Limb (tissue), 2 donors: ENCODE measurements around the gene STK32A.
"Not testable (repeated sequence)": the region's sequence is repeated elsewhere in the genome, so short reads cannot be mapped to it uniquely, and the experiment has no call there.

Source experiments
- DNase-seq, 2 donors: peaks; one replicate each; pipeline ENCODE4 v3.0.0-alpha.2; 2016; ENCODE audit errors: extremely low spot score in 2 of 2

Gene STK32A

GRCh38 chr5:147341345-147341744, 106.5 kb downstream of the STK32A start:
- no peak for DNase-seq

- DNase-seq = no peak
These were observed 110.0 kb downstream of the STK32A start for GRCh38 chr5:147344861-147345260.

DNA sequence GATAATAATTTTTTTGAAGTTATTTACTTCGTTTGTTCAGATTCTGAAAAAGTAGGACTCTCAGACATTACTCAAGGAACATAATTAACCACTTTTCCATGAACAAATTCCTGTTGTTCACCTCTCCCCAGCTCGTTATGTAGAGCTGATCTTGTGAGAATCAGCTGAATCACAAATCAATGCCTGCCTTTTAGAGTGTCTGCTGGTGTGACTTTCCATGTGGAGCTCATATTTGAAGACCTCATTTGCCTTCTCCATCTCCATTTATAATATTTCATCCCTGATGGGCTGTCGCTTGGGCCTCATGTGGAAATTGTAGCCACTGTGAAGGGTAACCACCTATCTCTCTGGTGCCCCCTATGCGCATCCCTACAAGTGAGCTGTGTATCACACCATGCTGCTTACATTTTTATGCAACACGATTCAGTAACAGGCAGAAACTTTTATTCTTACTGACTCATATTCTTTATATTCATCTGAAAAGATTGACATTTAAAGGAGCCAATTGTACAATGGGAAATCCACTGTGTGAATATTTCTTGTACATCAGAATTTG, 111.3 kb downstream of the STK32A start:
- no peak for DNase-seq

DNA sequence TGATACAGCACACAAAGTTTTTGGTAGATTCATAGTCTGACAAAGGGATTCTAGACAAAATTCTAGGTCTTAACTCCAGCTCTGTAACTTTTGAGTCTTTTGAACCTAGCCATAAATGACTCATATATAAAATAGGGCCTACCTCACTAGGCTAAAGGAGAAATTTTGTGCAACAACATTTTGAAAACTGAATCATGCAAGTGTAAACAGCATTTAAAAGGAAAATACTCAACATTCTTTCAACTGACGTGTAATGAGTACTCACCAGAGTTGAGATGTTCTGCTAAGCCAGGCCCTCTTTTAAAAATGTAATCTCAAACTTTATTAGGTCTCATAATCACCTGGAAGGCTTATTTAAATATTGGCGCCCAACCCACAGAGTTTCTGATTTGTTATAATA, 113.2 kb downstream of the STK32A start:
- no peak for DNase-seq

DNA sequence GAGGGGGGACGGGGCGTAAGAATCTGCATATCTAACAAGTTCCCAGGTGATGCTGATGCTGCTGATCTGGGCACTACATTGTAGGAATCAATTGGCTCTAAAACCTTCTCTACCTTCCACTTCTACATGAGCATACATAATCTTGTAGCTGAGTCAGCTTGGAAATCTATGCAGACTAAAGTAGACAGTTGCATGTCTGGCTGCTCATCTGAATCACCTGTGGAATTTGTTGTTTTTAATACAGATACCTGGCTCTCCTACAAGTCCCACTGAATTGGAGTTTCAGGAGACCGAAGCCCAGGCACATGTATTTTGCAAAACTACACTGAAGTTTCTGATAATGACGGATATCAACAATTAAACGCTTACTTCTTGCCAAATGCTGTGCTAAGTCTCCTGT, 113.6 kb downstream of the STK32A start:
- no peak for DNase-seq

DNA sequence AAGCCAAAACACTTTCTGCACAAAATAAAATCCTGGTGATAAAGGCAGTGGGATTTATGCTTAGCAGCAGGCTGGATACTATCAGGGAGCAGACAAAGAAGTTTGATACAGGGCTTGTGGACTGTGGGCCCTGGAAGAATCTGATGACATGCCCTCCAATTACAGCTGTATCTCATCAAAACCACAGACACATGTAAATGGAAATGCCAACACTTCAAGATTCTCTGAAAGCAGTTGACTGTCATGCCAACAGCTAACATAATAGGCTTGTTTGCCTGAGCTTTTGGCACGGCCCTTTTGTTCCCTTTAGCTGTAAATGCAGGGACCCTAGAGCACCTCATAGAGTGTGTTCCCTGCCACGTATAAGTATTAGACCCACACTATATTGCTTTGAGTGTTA, 114.4 kb downstream of the STK32A start:
- no peak for DNase-seq

- no peak for DNase-seq
These were observed 124.3 kb downstream of the STK32A start for GRCh38 chr5:147359101-147359500.

- DNase-seq = no peak
These were observed 124.8 kb downstream of the STK32A start for GRCh38 chr5:147359581-147359980.

DNA sequence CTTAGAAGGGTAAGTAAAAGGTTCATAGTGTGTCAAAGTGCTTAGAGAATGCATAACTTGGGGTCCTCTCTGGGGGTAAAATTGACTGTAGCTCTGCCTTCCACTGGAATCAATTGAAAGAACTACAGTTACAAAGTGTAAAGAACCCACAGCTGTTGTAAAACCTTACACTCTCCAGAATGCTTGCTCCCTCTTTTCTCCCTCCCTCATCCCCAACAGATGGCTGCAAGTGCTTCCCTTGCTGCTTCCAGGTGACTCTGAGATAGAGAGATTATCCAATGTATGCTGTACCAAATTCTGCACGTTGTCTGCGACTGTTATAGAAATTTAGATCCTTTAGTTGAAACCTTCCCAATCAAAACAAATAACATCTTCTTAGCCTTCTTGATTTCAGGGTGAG, 126.0 kb downstream of the STK32A start:
- no peak for DNase-seq

GRCh38 chr5:147361441-147362175, 126.8 kb downstream of the STK32A start:
- no peak for DNase-seq

DNA sequence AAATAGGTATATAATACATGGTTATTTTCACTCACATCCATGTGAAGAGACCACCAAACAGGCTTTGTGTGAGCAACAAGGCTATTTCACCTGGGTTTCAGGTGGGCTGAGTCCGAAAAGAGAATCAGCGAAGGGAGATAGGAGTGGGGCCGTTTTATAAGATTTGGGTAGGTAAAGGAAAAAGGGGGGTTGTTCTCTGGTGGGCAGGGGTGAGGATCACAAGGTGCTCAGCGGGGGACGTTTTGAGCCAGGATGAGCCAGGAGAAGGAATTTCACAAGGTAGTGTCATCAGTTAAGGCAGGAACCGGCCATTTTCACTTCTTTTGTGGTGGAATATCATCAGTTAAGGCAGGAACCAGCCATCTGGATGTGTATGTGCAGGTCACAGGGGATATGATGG, 132.6 kb downstream of the STK32A start:
- not testable (repeated sequence) for DNase-seq

GRCh38 chr5:147369742-147370374, 135.0 kb downstream of the STK32A start:
- peak in 1 of 2 donors; percentile 51 for DNase-seq

- DNase-seq = no peak
These were observed 136.5 kb downstream of the STK32A start for GRCh38 chr5:147371290-147371689.

GRCh38 chr5:147372191-147372590, 137.4 kb downstream of the STK32A start:
- DNase-seq = no peak

GRCh38 chr5:147373328-147373727, 138.5 kb downstream of the STK32A start:
- DNase-seq = no peak

DNA sequence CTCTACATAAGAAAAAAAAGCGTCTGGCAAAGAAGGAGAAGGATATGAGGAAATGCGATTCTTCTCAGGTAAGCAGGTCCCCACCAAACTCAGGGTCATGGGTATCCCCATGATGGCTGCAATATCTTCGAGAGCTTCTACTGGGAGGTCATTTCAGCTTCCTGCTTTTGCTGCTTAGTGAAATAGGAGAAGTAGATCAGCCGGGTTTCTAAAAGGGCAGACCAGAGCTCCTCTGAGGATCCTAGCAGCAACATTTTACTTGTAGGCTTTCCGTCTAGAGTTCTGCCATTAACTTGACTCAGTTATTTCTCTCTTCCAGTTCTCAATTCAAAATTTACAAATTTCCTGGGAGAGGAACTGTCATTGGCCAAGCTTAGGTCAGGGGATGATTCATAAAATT, 140.3 kb downstream of the STK32A start:
- no peak for DNase-seq

- no peak for DNase-seq
These were observed 142.9 kb downstream of the STK32A start for GRCh38 chr5:147377682-147378081.

GRCh38 chr5:147381555-147381954, 146.7 kb downstream of the STK32A start:
- no peak for DNase-seq

- DNase-seq = no peak
These were observed 147.9 kb downstream of the STK32A start for GRCh38 chr5:147382776-147383175.

DNA sequence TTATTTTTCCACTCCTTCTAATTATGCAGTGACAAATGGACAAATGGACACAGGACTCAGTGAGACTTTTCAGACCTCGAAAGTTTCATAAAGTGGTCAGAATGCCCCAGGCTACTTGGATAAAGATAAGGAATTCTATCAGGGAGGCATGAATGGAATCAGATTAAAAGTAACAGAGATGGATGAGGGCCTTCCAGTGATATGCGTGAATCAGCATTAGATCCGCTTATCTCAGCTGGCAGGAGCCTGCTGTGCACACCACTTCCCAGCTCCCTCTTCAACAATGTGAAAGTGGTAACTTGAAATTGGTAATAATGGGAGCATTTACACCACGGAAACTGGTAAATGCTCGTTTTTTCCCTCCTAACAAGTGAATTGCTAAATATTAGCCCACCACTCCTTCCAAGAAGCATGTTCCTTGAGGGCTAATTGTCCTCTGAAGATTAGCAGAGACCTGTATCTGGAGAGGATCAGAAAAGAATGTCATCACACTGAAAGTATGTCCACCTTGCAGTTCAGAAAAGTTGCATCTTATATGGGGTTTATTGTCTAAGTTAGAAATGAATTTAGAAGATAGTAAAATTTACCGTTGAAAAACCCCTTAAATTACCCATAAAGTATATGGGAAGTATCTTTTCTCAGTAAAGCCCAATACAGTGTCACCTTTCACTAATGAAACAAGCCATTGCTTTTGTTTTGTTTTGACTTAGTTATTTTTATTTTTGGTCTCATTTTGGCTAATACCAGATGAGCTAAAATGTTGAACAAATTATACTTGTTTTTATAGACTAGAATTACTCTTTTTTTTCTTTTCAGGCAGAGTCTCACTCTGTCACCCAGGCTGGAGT, 149.7 kb downstream of the STK32A start:
- no peak for DNase-seq

- no peak for DNase-seq
These were observed 152.3 kb downstream of the STK32A start for GRCh38 chr5:147387109-147387508.
